Measurements from ENCODE around the gene F11R. TPM values are rescaled to one million over a fixed set of nuclear protein-coding genes. Genes with fewer than 3 reads are reported as not detected.

Gene F11R
- total and polyA plus RNA-seq, 10 of the 15 experiments (the other 5 are each of a cell fraction or from before 2014, with no cell fraction given), result 15.3 to 80.9 (median 24.3) TPM

- TF ChIP-seq NFXL1 (IDR thresholded peaks at IDR 0.05; ENCODE audit: borderline replicate concordance) (no peak), ZNF384 (IDR thresholded peaks at IDR 0.05; ENCODE audit: borderline replicate concordance, low read depth, low read length) (no peak), IKZF2 (IDR thresholded peaks at IDR 0.05) (peak in 1 of 2 experiments; percentile 27; a peak in 3 of 4 replicates), RUNX3 (IDR thresholded peaks at IDR 0.05; ENCODE audit: low read length) (peak; percentile 72), GABPA (IDR thresholded peaks at IDR 0.05; ENCODE audit: low read depth) (no peak), MTA2 (IDR thresholded peaks at IDR 0.05; ENCODE audit: low read depth) (no peak; the same call in 1 of the 2 replicates), ZNF592 (IDR thresholded peaks at IDR 0.05) (no peak), ZBTB4 (CRISPR knock-in tag; IDR thresholded peaks at IDR 0.05) (no peak), JUND (IDR thresholded peaks at IDR 0.05; ENCODE audit: low read depth, low read length) (no peak), RBBP5 (conservative IDR thresholded peaks at IDR 0.05) (no peak), BHLHE40 (IDR thresholded peaks at IDR 0.05; ENCODE audit: borderline replicate concordance in 1 of 2, low read depth in 2 of 2, low read length in 1 of 2) (peak in 1 of 2 experiments; percentile 34; a peak in 1 of 4 replicates), RFX5 (IDR thresholded peaks at IDR 0.05; ENCODE audit: low read depth, low read length) (no peak), FOS (IDR thresholded peaks at IDR 0.05; ENCODE audit: borderline replicate concordance, extremely low read depth, insufficient read length) (no peak), NR2F1 (conservative IDR thresholded peaks at IDR 0.05) (peak; percentile 61; the same call in 1 of the 2 replicates), IRF4 (IDR thresholded peaks at IDR 0.05; ENCODE audit: low read depth, low read length) (no peak), EGR1 (IDR thresholded peaks at IDR 0.05; ENCODE audit: borderline replicate concordance in 1 of 2, low read depth in 2 of 2, low read length in 2 of 2) (no peak), KAT2A (conservative IDR thresholded peaks at IDR 0.05; ENCODE audit: control insufficient read depth, low read depth, low read length) (no peak), CEBPZ (IDR thresholded peaks at IDR 0.05; ENCODE audit: low read depth, low read length) (no peak), IKZF1 (conservative IDR thresholded peaks at IDR 0.05) (peak; percentile 29)
Observed at GRCh38 chr1:161020509-161021164, at the start of gene F11R (continued).

Measured in GM12878 (cell line).